Astrocyte of the cerebellum (primary cell): ENCODE results near the gene UNC79.

Experiments
- DNase-seq: peaks from one replicate; pipeline ENCODE4 v3.0.0-alpha.2; 2011; ENCODE audit warnings: low read depth
- H3K4me3 ChIP-seq: 2 replicates; pipeline ENCODE4 v1.5.1; 2011; ENCODE audit warnings: mild to moderate bottlenecking, low read depth, low read length, moderate library complexity
- CTCF ChIP-seq: IDR thresholded peaks from 2 replicates; pipeline ENCODE4 v1.5.1; 2012; ENCODE audit warnings: low read length, low read depth, moderate library complexity, mild to moderate bottlenecking; ENCODE audit errors: missing control alignments
- in situ Hi-C: cut with HindIII; loops from 2 replicates; pipeline ENCODE4 v1.10.0; 2017; ENCODE audit warnings: low sequenced_read_pairs

Gene UNC79

GRCh38 chr14:93703941-93704340 lies 273.2 kb downstream of the UNC79 start:
- TF ChIP-seq CTCF = no peak

GRCh38 chr14:93705513-93706156 lies 274.9 kb downstream of the UNC79 start:
- DNase-seq = no peak
- no peak overlapping the region for H3K4me3 ChIP-seq
- in situ Hi-C loops = loop anchor here (5.0 kb wide), 1 partner anchor 87 kb away; no protein-coding TSS in a partner anchor
- no peak for TF ChIP-seq CTCF

More at GRCh38 chr14:93703941-93704340, 273.2 kb downstream of the UNC79 start:
- in situ Hi-C loops = no loop called here
- H3K4me3 ChIP-seq = no peak overlapping the region
- DNase-seq = no peak

- DNase-seq = no peak
- in situ Hi-C loops = loop anchor here (5.0 kb wide), 1 partner anchor 86 kb away; no protein-coding TSS in a partner anchor
- no peak overlapping the region for H3K4me3 ChIP-seq
- no peak for TF ChIP-seq CTCF
Measured at GRCh38 chr14:93706360-93706955, 275.7 kb downstream of the UNC79 start.

GRCh38 chr14:93707475-93707874 lies 276.7 kb downstream of the UNC79 start:
- in situ Hi-C loops = loop anchor here (5.0 kb wide), 1 partner anchor 85 kb away; no protein-coding TSS in a partner anchor

GRCh38 chr14:93708311-93708734 lies 277.6 kb downstream of the UNC79 start:
- no peak overlapping the region for H3K4me3 ChIP-seq
- TF ChIP-seq CTCF = no peak
- DNase-seq = no peak
- in situ Hi-C loops = loop anchor here (5.0 kb wide), 1 partner anchor 84 kb away; no protein-coding TSS in a partner anchor

More at GRCh38 chr14:93707475-93707874, 276.7 kb downstream of the UNC79 start:
- DNase-seq = no peak
- H3K4me3 ChIP-seq = no peak overlapping the region
- TF ChIP-seq CTCF = no peak

- no peak for TF ChIP-seq CTCF
- DNase-seq = no peak
- H3K4me3 ChIP-seq = no peak overlapping the region
- in situ Hi-C loops = loop anchor here (5.0 kb wide), 1 partner anchor 84 kb away; no protein-coding TSS in a partner anchor
Measured at GRCh38 chr14:93708800-93709199, 278.1 kb downstream of the UNC79 start.
